BJ (cell line): ENCODE measurements around the gene BCAS3. TPM values are rescaled to one million over a fixed set of nuclear protein-coding genes. Genes with fewer than 3 reads are reported as not detected.

Experiments
- CTCF ChIA-PET: fragments of 350-600 bp; formaldehyde crosslinking; extraction: SDS; loops from one replicate; lab custom pipeline; 2021; ENCODE audit warnings: antibody characterized with exemption, inconsistent platforms; lab: Yijun Ruan, JAX
- POLR2A ChIA-PET: fragments of 300-600 bp; sonication (Branson Sonifier 250); formaldehyde crosslinking; extraction: SDS; loops from one replicate; lab custom pipeline; 2021; ENCODE audit warnings: antibody characterized with exemption; lab: Charles Lee
- DNase-seq: peaks from one replicate; pipeline ENCODE4 v3.0.0-alpha.2; 2011; ENCODE audit warnings: low read depth
- H3K27me3 ChIP-seq: 2 replicates; pipeline ENCODE4 v1.6.0; 2011; ENCODE audit warnings: low read length; ENCODE audit not compliant: control insufficient read depth, insufficient read depth
- H3K36me3 ChIP-seq: 2 replicates; pipeline ENCODE4 v1.5.1; 2011; ENCODE audit warnings: low read length; ENCODE audit not compliant: control insufficient read depth, insufficient read depth
- H3K4me3 ChIP-seq: 2 replicates; pipeline ENCODE4 v1.5.1; 2011; ENCODE audit warnings: low read depth, mild to moderate bottlenecking, control low read depth, low read length
- CTCF ChIP-seq: IDR thresholded peaks from 2 replicates; pipeline ENCODE4 v1.5.1; 2011; ENCODE audit warnings: low read depth, mild to moderate bottlenecking, control low read depth, inconsistent platforms, low read length, moderate library complexity; ENCODE audit not compliant: insufficient read depth
- polyA plus RNA-seq: library from polyadenylated mRNA; depleted of rRNA; stranded (reverse); fragments of >200 nt; gene quantifications from 2 replicates; pipeline ENCODE4 v1.2.3, GENCODE V29; 2011

The BCAS3 gene
- polyA plus RNA-seq, 1 experiment, result 19.5 TPM

GRCh38 chr17:61135782-61136181 is 458.1 kb downstream of the BCAS3 start:
- ChIA-PET POLR2A (no interaction called here), CTCF (no interaction called here)
- no peak for TF ChIP-seq CTCF
- no peaks in the 10 kb centered on the region for H3K36me3 ChIP-seq
- no peak overlapping the region for H3K4me3 ChIP-seq
- no peak for DNase-seq
- H3K27me3 ChIP-seq, result no peaks in the 10 kb centered on the region

GRCh38 chr17:61136296-61136695 is 458.6 kb downstream of the BCAS3 start:
- ChIA-PET CTCF (no interaction called here), POLR2A (no interaction called here)
- DNase-seq, result no peak
- Histone ChIP-seq H3K27me3 (no peaks in the 10 kb centered on the region), H3K36me3 (no peaks in the 10 kb centered on the region), H3K4me3 (no peak overlapping the region)
- TF ChIP-seq CTCF, result no peak

DNA sequence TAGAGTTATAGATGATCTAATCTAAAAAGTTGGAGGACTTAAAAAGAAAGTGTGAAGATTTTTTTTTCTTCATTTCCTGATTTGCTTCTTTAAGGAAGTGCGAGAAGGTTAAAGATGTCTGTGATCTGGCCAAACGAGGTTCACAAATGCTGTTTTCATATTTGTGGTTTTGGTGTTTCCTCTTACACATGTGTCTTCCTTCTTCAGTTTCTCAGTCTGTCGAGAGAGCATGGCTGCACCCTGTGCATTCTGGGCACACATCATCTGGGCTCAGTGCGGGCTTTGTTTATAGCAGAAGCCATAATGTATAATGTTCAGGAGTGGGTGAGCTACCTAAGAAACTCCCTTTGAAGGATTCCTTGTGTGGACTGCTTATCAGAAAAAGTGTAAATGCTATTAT is 461.6 kb downstream of the BCAS3 start:
- ChIA-PET CTCF (no interaction called here), POLR2A (no interaction called here)
- Histone ChIP-seq H3K4me3 (no peak overlapping the region), H3K27me3 (no peaks in the 10 kb centered on the region), H3K36me3 (no peaks in the 10 kb centered on the region)
- DNase-seq, result peak; percentile 35
- no peak for TF ChIP-seq CTCF

- CTCF ChIA-PET, result no interaction called here
- Histone ChIP-seq H3K4me3 (no peak overlapping the region), H3K27me3 (no peaks in the 10 kb centered on the region), H3K36me3 (no peaks in the 10 kb centered on the region)
- POLR2A ChIA-PET, result no interaction called here
- no peak for DNase-seq
- TF ChIP-seq CTCF, result no peak
These were observed 462.6 kb downstream of the BCAS3 start for GRCh38 chr17:61140081-61140786.

DNA sequence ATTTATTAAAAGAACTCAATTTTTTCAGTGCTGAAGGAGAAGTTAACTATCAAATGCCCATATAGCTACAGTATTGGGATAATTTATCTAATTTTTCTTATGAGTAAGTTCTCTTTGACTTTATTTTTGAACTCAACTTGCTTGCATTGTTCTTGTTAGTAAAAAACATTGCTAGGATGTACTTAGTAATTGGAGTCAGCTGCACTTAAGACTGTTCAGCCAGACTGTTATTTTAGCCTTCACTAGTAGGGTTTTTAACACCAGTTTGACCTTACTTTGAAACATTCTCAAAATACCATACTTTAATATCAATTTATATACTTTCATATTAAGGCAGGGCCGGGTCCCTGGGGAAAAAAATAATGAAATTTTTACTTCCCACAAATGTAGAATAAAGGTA is 465.4 kb downstream of the BCAS3 start:
- H3K36me3 ChIP-seq, result peaks cover 1% of the 10 kb centered on the region; the same call in 1 of the 2 replicates
- no peak for DNase-seq
- no peaks in the 10 kb centered on the region for H3K27me3 ChIP-seq
- ChIA-PET CTCF (no interaction called here), POLR2A (no interaction called here)
- no peak for TF ChIP-seq CTCF
- no peak overlapping the region for H3K4me3 ChIP-seq
